ENCODE results near the gene ZNF484. TPM values are rescaled to one million over a fixed set of nuclear protein-coding genes. Genes with fewer than 3 reads are reported as not detected.
"Not testable (repeated sequence)": the region's sequence is repeated elsewhere in the genome, so short reads cannot be mapped to it uniquely, and the experiment has no call there.

Gene ZNF484
- polyA plus RNA-seq, 4 donors = 8.6 to 9.9 (median 9.4) TPM

DNA sequence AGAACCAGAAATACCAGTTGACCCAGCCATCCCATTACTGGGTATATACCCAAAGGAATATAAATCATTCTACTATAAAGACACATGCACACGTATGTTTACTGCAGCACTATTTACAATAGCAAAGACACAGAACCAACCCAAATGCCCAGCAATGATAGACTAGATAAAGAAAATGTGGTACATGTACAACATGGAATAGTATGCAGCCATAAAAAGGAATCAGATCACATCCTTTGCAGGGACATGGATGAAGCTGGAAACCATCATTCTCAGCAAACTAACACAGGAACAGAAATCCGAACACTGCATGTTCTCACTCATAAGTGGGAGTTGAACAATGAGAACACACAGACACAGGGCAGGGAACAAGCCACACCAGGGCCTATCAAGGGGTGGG, 11.2 kb downstream of the ZNF484 start:
- not testable (repeated sequence) for DNase-seq (ENCODE audit: low read depth in 4 of 4, low spot score in 3 of 4)

DNA sequence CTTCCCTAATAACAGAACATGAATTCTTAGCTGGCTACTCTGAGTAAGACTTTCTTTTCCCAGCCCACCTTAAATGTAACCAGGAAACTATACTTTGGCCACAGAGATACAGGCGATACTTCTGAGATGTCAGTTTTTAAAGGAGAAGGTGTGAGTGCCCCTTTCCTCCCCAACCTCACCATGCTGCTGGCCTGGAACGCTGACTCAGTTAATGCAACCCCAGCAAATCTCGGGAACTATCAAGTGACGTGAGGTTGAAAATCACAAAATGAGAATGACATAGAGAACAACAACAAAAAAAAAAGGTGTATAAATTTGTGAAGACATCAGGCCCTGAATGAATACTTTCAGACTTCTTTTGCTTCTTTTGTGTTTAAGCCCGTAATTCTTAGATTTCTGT, 13.7 kb downstream of the ZNF484 start:
- no peak for DNase-seq (ENCODE audit: low read depth in 4 of 4, low spot score in 3 of 4)

DNA sequence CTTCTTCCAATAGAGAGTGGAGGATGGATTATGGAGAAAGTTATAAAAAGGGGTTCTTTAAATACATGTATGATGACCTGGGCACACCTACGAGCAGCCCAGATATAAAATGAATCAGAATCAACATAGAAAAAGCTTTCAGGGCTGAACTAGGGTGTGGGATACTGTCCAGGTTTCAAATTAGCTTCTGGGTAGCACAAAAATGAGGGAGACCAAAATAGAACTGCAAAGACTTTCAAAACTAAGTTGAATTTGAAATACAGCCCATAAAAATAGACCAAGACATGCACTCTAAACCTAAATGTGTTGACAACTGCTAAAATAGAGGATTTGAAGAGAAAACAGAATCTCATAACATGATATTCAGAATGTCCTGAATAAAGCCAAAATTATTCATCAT, 17.0 kb downstream of the ZNF484 start:
- DNase-seq (ENCODE audit: low read depth in 4 of 4, low spot score in 3 of 4) = no peak

DNA sequence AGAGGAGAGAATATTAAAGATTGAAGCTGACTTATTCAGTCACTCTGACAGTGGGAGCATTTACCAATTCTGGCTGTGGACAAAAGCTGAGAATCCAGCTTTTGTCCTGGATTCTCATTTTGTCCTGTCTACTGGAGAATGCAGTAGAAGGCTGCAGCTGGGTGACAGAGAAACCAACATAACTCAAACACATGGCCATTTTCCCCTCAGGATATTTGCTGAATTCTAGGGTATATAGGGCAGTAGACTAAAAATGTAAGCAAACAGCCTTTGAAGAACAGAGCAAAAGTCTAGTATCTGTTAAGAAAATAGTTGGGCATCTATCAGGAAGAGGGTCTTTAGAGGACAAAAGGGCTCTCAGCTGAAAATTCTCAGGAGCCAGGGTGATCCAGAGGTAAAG, 20.6 kb downstream of the ZNF484 start:
- no peak for DNase-seq (ENCODE audit: low read depth in 4 of 4, low spot score in 3 of 4)

DNA sequence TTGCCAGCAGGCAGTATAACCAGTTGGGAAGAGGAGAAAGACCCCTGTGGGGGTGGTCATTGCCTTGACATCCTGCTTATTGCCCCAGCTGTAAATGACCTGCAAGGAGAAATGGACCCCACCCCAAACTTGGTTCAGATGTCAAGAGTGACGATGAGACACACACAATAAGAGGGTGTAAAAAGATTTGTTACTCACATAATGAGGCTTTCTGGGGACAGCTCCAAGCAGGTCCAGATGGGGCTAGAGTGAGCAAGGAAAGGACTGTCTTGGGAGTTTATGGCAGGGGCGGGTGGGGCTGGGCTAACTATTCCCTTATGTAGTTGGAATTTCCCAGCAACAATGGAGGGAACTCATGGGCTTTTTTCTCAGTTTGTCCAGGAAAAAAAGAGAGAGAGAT, 24.1 kb downstream of the ZNF484 start:
- no peak for DNase-seq (ENCODE audit: low read depth in 4 of 4, low spot score in 3 of 4)

DNA sequence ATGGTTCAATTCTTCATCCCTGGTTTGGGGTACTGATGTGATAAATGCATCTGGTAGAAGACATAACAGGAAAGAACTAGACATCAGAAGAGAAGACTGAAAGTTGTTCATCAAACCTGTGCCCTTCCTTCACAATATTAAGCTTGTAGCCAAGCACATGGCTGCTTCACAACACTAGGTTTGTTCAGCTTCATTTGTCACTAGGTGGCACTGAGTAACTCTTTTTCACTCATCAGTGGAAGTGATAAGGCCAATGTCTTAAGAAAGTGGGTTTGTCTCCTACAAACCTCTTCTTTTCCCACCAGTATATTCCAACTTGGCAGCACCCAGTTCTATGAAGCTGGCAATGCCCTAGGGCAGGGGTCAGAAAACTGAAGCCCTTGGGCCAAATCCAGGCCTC, 26.9 kb downstream of the ZNF484 start:
- no peak for DNase-seq (ENCODE audit: low read depth in 4 of 4, low spot score in 3 of 4)

DNA sequence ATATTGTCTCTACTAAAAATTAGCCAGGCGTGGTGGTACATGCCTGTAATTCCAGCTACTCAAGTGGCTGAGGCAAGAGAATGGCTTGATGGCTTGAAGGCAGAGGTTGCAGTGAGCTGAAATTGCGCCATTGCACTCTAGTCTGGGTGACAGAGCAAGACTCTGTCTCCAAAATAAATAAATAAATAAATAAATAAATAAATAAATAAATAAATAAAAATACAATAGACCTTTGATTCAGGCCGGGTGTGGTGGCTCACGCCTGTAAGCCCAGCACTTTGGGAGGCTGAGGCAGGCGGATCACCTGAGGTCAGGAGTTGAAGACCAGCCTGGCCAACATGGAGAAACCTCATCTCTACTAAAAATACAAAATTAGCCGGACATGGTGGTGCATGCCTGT, 29.1 kb downstream of the ZNF484 start:
- not testable (repeated sequence) for DNase-seq (ENCODE audit: low read depth in 4 of 4, low spot score in 3 of 4)

DNA sequence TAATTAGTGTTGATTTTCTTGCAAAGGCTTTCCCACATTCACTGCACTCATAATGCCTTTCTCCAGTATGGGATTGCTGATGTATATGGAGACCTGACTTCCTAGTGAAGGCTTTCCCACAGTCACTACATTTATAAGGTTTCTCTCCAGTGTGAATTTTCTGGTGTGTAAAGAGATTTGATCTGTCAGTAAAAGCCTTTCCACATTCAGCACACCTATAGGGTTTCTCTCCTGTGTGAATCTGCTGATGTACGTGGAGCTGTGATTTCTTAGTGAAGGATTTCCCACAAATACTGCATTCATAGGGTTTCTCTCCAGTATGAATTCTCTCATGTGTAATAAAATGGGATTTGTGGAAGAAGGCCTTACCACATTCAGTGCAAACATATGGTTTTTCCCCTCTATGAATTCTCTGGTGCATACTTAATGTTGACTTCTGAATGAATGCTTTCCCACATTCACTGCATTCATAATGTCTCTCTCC, 31.1 kb downstream of the ZNF484 start:
- no peak for DNase-seq (ENCODE audit: low read depth in 4 of 4, low spot score in 3 of 4)

DNA sequence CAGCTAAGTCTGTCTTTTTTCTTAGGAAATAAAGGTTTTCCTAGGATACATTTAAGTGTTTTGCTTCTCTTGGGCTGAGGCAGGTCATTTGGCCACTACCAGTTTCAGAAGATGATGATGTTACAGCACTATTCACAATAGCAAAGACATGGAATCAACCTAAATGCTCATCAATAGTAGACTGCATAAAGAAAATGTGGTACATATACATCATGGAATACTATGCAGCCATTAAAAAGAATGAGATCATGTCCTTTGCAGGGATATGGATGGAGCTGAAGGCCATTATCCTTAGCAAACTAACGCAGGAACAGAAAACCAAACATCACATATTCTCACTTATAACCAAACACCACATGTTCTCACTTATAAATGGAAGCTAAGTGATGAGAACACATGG, 39.4 kb downstream of the ZNF484 start:
- not testable (repeated sequence) for DNase-seq (ENCODE audit: low read depth in 4 of 4, low spot score in 3 of 4)

DNA sequence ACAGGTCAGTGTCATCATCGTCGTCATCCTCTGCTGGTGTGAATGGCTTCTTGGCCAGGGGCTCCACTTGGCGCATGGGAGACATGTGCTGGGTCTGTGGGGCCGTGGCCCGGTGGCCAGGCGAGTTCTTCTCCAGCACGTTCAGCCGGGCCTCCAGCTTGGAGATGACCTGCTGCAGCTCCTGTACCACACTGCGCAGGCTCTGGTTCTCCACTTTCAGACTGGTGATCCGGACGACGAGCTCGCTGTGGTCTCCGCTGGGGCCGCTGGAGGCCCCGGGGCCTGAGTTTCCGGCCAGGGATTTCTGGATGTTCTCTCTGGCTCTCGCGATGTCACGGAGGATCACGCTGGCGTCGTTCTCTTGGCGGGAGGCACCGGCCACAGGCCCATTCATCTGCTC, 40.6 kb downstream of the ZNF484 start:
- DNase-seq (ENCODE audit: low read depth in 4 of 4, low spot score in 3 of 4) = no peak

DNA sequence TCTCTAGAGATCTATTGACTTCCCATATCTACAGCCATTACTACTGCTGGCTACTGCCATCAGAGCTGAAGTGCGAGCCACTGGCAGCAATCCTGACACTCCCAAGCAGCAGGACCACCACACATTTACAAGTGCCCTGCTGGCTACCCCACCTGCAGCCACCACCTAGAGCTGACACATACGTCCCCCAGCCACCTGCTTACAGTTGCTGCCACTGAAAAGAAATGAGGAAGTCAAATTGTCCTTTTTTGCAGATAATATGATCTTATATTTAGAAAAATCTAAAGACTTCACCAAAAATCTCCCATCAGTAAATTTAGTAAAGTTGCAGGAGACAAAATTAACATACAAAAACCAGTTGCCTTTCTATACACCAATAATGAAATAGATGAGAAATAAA, 48.4 kb downstream of the ZNF484 start:
- DNase-seq (ENCODE audit: low read depth in 4 of 4, low spot score in 3 of 4) = no peak

DNA sequence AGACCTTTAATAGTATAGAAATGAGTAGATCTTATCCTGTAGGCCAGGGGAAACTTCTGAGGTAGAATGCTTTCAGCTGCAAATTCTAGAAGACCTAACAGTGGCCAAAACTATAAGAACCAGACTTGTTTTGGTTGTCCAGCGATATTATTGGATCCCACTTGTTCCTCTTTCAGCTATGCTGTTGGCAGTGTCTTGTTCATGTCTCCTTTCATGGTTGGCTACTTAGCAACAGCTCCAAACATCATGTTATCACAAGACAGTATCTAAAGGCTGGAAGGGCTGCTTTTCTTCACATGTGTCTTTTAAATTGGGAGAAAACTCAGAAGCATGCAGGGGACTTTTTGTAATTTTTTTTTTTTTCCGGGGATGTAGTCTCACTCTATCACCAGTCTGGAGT, 52.8 kb downstream of the ZNF484 start:
- DNase-seq (ENCODE audit: low read depth in 4 of 4, low spot score in 3 of 4) = not testable (repeated sequence)

DNA sequence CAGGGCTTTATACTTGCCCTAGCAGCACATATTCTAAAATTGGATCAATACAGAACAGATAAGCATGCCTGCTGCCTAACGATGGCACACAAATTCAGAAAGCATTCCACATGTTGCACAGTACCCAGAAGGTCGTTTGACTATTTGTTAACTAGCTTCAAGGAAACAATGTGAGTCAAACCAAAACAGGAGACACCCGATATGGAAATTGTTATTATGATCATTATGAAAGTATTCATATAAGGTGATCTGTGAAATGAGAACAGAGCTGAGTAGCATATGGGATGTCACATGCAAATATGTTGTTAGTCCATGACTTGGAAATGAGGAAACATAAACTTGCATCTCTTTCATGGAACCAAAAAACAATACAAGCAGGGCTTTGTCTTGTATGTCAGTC, 56.9 kb downstream of the ZNF484 start:
- no peak for DNase-seq (ENCODE audit: low read depth in 4 of 4, low spot score in 3 of 4)

DNA sequence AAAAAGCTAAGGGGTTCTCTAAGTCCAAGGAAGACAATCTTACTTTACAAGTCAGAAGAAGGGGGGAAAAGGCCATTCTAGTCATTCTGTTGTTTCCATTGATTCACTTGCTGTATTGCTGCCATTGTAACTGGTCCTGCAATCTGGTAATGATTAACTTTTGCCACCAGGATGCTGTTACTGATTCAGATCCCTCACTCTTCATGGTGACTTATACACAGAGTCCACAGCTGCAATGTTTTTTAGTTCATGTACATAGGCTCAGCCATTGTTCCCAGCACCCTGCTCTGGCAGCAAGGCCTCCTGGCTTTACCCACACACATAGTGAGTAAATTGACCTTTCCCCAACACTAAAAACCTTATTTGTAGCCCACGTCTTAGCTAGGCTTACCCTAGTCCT, 57.9 kb downstream of the ZNF484 start:
- DNase-seq (ENCODE audit: low read depth in 4 of 4, low spot score in 3 of 4) = not testable (repeated sequence)

DNA sequence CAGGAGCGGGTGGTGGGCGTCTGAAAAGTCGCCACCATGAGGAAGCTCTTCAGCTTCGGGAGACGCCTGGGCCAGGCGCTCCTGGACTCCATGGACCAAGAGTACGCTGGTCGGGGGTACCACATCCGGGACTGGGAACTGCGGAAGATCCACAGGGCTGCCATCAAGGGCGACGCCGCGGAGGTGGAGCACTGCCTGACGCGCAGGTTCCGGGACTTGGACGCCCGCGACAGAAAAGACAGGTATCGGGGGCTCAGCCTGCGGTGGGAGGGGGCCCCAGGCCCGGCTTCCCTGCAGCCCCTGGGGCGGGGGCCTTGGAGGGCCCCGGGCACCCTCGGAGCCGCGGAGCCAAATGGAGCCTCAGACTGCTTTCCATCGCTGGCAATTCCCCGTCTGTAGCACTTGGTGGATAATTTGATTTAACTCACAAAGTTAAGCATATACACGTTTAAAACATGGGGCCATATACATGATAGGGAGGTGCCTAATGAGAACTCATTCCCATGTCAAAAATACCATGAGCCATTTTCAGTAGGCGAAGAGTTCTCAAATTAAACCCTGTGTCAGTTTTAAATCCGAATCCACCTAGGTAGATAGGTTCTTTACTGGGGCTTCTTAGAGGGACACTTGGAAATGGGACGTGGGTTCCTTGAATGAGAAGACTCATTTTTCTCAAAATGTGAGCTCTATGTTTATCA, 68.1 kb downstream of the ZNF484 start:
- not testable (repeated sequence) for DNase-seq (ENCODE audit: low read depth in 4 of 4, low spot score in 3 of 4)

DNA sequence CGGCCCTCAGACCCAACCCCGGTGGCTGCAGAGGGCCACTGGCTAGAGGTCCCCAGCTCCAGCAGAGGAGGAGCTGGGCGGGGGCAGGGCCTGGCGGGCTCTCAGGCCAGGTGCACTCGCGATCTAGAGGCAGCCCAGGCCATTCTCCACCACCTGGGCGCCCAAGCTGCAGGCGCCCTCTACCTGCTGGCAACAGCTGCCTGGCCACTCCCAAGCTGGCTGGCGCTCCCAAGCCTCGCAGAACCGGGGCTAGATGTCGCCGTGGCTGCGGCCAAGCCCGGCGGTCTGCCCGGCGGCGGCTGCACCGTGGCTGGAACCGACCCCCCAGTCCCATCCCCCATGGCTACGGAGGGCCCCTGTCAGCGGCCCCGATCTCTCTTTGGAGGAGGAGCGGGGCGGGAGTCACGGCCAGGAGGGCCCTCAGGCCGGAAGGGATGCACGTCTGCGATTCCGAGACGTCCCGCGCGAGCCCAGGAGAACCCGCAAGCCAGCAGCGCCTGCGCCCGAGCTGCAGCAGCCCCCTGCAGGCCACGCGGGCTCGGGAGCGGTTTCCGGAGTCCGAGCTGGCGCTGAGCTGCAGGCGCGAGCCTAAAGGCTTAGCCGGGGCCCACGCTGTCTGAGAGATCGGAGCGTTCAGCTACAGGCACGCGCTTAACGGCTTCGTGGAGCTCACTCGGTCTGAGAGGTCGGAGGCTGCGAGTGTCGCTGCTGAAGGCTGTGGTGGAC, 68.9 kb downstream of the ZNF484 start:
- peak; percentile 47 to 71 (median 58) for DNase-seq (ENCODE audit: low read depth in 4 of 4, low spot score in 3 of 4)

DNA sequence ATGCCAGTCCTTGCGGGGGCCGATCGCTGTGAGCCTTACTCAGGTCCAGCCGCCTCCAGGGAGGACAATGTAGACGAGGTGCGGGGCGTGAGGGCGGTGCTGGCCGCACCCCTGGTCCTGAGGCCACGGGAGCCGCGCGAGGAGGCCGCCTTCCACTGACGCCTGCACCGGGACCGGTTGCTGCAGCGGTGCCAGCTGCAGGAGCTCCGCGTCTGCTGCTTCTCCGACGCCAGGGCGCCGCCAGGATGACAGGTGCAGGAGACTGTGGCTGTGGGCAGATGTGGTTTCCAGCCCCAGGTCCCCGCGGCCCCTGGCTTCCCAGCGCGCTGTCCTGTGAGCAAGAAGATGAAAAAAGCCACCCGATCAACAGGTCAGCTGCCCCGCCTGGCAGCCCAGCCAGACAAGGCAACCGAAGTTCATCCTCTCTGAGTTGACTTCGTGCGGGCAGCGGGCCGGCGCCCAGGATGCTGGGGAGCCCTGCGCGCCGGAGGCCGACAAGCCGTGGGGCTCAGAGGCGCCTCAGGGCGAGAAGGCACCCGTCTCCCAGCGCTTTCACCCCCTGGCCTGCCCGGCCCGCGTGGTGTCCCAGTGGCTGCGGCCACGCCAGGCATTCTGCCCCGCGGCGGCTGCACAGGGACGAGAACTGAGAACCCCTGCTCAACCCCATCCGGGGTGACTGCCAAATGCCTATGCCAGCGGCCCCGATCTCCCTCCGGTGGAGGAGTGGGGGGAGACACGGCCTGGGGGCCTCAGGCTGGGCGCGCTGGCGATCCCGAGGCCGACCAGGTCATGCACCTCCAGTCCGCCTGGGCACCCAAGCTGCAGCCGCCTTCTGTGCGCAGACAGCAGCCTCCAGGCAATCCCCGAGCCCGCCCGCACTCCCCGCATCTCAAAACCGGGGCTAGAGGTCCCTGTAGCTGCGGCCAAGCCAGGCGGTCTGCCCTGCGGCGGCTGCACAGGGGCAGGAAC, 69.8 kb downstream of the ZNF484 start:
- DNase-seq (ENCODE audit: low read depth in 4 of 4, low spot score in 3 of 4) = no peak

DNA sequence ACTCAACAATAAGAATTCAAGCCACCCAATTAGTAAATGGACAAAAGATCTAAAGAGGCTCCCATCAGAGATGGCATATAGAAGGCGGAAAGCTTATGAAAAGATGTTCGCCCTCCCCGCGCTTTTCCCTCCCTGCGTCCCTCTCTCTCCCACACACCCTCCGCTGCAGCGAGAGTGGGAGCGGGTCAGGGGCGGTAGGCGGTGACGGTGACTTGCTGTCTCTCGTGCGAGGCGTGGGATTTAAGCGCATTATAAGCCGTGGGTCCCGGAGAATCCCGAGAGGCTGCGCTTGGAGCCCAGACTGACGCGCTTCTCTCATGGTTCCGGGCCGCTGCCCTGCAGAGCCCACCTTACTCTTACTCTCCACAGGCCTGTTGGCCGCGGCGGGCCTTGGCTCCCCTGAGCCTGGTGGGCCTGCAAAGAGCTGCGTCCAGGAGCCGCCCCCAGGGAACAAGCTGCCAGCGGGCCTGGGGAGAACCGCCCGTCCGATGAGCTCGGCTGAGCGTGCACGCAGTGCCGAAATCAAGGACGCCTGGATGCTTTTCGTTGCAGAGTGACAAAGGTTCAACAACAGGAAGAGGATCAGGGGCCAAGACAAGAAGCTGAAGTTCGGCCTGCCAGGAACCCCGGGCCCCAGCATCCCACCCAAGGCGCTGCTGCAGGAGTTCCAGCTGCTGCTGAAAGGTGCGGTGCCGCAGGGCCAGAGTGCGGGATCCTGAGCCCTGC, 70.6 kb downstream of the ZNF484 start:
- DNase-seq (ENCODE audit: low read depth in 4 of 4, low spot score in 3 of 4) = no peak

DNA sequence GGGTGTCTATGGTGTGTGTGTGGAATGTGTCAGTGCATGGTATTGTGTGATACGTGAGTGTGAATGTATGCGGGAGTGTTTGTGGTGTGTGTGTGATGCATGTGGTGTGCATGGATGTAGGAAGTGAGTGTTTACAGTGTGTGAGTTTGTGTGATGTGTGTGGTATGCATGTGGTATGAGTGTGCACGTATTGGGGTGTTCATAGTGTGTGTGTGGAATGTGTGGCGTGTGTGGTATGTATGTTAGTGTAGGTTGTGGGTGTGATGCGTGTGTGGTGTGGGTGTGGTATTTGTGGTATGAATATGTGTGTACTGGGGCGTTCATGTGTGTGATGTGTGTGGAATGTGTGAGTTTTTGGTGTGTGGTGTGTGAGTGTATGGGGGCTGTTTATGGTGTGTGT, 73.1 kb downstream of the ZNF484 start:
- DNase-seq (ENCODE audit: low read depth in 4 of 4, low spot score in 3 of 4) = no peak

DNA sequence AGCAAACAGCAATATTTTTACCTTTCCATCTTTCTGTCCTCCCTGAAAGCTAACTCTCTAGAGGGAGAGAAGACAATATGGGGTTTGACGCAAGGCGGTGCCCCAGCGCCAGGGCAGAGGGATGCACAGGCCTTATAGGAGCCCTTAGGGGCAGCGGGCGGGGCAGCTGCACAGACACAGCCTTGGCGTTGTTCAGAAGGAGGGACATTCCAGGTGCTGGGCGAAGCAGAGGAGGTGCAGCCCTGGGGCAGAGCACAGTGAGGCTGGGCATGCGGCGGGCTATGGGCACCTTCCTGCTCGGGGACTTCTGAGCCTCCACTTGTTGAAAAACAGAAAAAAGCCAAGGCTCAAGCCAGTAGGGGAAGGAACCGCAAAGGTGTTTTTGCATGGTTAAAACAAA, 79.5 kb downstream of the ZNF484 start:
- no peak for DNase-seq (ENCODE audit: low read depth in 4 of 4, low spot score in 3 of 4)
